ENCODE results near the gene TSPAN4.

GRCh38 chr11:868394-868793 is 25.7 kb downstream of the TSPAN4 start:
- TF ChIP-seq POLR2AphosphoS5 (IDR thresholded peaks at IDR 0.05) (no peak), CTCF (IDR thresholded peaks at IDR 0.05) (no peak), POLR2A (IDR thresholded peaks at IDR 0.05) (no peak)
